Colonic mucosa (tissue), 4 donors: Measurements from ENCODE around the gene MEMO1. TPM values are rescaled to one million over a fixed set of nuclear protein-coding genes. Genes with fewer than 3 reads are reported as not detected.
"Not testable (repeated sequence)": the region's sequence is repeated elsewhere in the genome, so short reads cannot be mapped to it uniquely, and the experiment has no call there.

Source experiments
- DNase-seq: peaks from one replicate; pipeline ENCODE4 v3.0.0-alpha.2; 2020
- H3K27ac ChIP-seq: fragments of 200-600 bp; one replicate; pipeline ENCODE4 v1.8.0; 2021
- H3K27me3 ChIP-seq: fragments of 200-600 bp; one replicate; pipeline ENCODE4 v1.8.0; 2021
- H3K36me3 ChIP-seq: fragments of 200-600 bp; one replicate; pipeline ENCODE4 v1.8.0; 2021
- H3K4me1 ChIP-seq: fragments of 200-600 bp; one replicate; pipeline ENCODE4 v1.8.0; 2021; ENCODE audit warnings: mild to moderate bottlenecking
- H3K4me3 ChIP-seq: fragments of 200-600 bp; one replicate; pipeline ENCODE4 v1.8.0; 2021
- H3K9ac ChIP-seq, 2 donors: one replicate each; pipeline ENCODE4 v1.7.0; 2013; ENCODE audit warnings: control low read depth in 2 of 2, low read depth in 2 of 2, low read length in 2 of 2
- H3K9me3 ChIP-seq: fragments of 200-600 bp; one replicate; pipeline ENCODE4 v1.8.0; 2021
- CTCF ChIP-seq: fragments of 200-600 bp; IDR thresholded peaks from one replicate; pipeline ENCODE4 v1.8.0; 2022; ENCODE audit warnings: antibody characterized with exemption, mild to moderate bottlenecking
- intact Hi-C: fragments of 100-400 bp; cut with DNase I; formaldehyde crosslinking; loops from one replicate; pipeline ENCODE4 v1.14.1; 2022
- total RNA-seq, 2 donors: library from RNA; stranded (reverse); fragmentation: NEBNext Ultra II Directional in 1 of 2; extraction: Animal tissue kit (Norgen Biotek cat#: 25700) in 1 of 2; gene quantifications; one replicate each; pipeline ENCODE4 v1.2.1, GENCODE V29; 2021
- donor health status: healthy.
- donor health status: DM: no; HTN: no; CAD: no.
- donor health status: DM: no; HTN: no; CAD: no.

Gene MEMO1
- total RNA-seq, 2 donors from 2014 or later: 31.5 to 38.8 TPM

GRCh38 chr2:31853521-31853920 is 157.3 kb downstream of the MEMO1 start:
- TF ChIP-seq CTCF: no peak
- no peak for DNase-seq
- no peaks in the 10 kb centered on the region for H3K9me3 ChIP-seq
- H3K4me1 ChIP-seq: no peaks in the 10 kb centered on the region
- intact Hi-C loops: no loop called here
- no peak overlapping the region for H3K4me3 ChIP-seq
- no peak overlapping the region for H3K9ac ChIP-seq
- H3K36me3 ChIP-seq: no peaks in the 10 kb centered on the region
- no peak overlapping the region for H3K27ac ChIP-seq
- H3K27me3 ChIP-seq: no peaks in the 10 kb centered on the region

- H3K4me1 ChIP-seq, H3K36me3 ChIP-seq, DNase-seq, intact Hi-C loops, H3K4me3 ChIP-seq, H3K9me3 ChIP-seq, H3K27ac ChIP-seq, H3K9ac ChIP-seq, H3K27me3 ChIP-seq: not testable (repeated sequence)
Measured at GRCh38 chr2:31842150-31842549, 168.7 kb downstream of the MEMO1 start.

GRCh38 chr2:31835450-31835849 is 175.4 kb downstream of the MEMO1 start:
- no peak overlapping the region for H3K4me3 ChIP-seq
- intact Hi-C loops: no loop called here
- H3K9ac ChIP-seq: no peak overlapping the region
- H3K4me1 ChIP-seq: no peaks in the 10 kb centered on the region
- no peak overlapping the region for H3K27ac ChIP-seq
- H3K27me3 ChIP-seq: no peaks in the 10 kb centered on the region
- no peaks in the 10 kb centered on the region for H3K9me3 ChIP-seq
- DNase-seq: no peak
- no peaks in the 10 kb centered on the region for H3K36me3 ChIP-seq
- no peak for TF ChIP-seq CTCF

GRCh38 chr2:31832363-31832762 is 178.4 kb downstream of the MEMO1 start:
- H3K27me3 ChIP-seq: no peaks in the 10 kb centered on the region
- TF ChIP-seq CTCF: no peak
- no peak overlapping the region for H3K4me3 ChIP-seq
- H3K4me1 ChIP-seq: no peaks in the 10 kb centered on the region
- intact Hi-C loops: no loop called here
- no peaks in the 10 kb centered on the region for H3K9me3 ChIP-seq
- H3K36me3 ChIP-seq: no peaks in the 10 kb centered on the region
- DNase-seq: no peak
- no peak overlapping the region for H3K27ac ChIP-seq
- no peak overlapping the region for H3K9ac ChIP-seq

- H3K9me3 ChIP-seq: no peaks in the 10 kb centered on the region
- H3K36me3 ChIP-seq: no peaks in the 10 kb centered on the region
- H3K4me3 ChIP-seq: no peak overlapping the region
- H3K27ac ChIP-seq: no peak overlapping the region
- no peak for TF ChIP-seq CTCF
- no peaks in the 10 kb centered on the region for H3K4me1 ChIP-seq
- no peak overlapping the region for H3K9ac ChIP-seq
- no peaks in the 10 kb centered on the region for H3K27me3 ChIP-seq
- DNase-seq: no peak
- intact Hi-C loops: no loop called here
Measured at GRCh38 chr2:31831585-31831984, 179.2 kb downstream of the MEMO1 start.

- TF ChIP-seq CTCF: no peak
- Histone ChIP-seq H3K27me3 (no peaks in the 10 kb centered on the region), H3K36me3 (no peaks in the 10 kb centered on the region), H3K9me3 (no peaks in the 10 kb centered on the region), H3K4me3 (no peak overlapping the region), H3K27ac (no peak overlapping the region), H3K4me1 (no peaks in the 10 kb centered on the region), H3K9ac (no peak overlapping the region)
- DNase-seq: no peak
- intact Hi-C loops: no loop called here
Measured at GRCh38 chr2:31828891-31829290, 181.9 kb downstream of the MEMO1 start.
